ENCODE data around the gene CNGA1.
"Not testable (repeated sequence)": the region's sequence is repeated elsewhere in the genome, so short reads cannot be mapped to it uniquely, and the experiment has no call there.

- TF ChIP-seq POU6F1 (CRISPR knock-in tag; IDR thresholded peaks at IDR 0.05; ENCODE audit: borderline replicate concordance, low read depth); GLIS3 (CRISPR knock-in tag; IDR thresholded peaks at IDR 0.05); ZFP3 (CRISPR knock-in tag; IDR thresholded peaks at IDR 0.05); ZFP30 (CRISPR knock-in tag; IDR thresholded peaks at IDR 0.05); CREB5 (CRISPR knock-in tag; IDR thresholded peaks at IDR 0.05; ENCODE audit: low read depth); SNAI2 (CRISPR knock-in tag; IDR thresholded peaks at IDR 0.05); ZNF70 (CRISPR knock-in tag; IDR thresholded peaks at IDR 0.05): not testable (repeated sequence)
- TF ChIP-seq, protein P1, sequence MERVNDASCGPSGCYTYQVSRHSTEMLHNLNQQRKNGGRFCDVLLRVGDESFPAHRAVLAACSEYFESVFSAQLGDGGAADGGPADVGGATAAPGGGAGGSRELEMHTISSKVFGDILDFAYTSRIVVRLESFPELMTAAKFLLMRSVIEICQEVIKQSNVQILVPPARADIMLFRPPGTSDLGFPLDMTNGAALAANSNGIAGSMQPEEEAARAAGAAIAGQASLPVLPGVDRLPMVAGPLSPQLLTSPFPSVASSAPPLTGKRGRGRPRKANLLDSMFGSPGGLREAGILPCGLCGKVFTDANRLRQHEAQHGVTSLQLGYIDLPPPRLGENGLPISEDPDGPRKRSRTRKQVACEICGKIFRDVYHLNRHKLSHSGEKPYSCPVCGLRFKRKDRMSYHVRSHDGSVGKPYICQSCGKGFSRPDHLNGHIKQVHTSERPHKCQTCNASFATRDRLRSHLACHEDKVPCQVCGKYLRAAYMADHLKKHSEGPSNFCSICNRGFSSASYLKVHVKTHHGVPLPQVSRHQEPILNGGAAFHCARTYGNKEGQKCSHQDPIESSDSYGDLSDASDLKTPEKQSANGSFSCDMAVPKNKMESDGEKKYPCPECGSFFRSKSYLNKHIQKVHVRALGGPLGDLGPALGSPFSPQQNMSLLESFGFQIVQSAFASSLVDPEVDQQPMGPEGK (CRISPR knock-in tag; IDR thresholded peaks at IDR 0.05; ENCODE audit: borderline replicate concordance): not testable (repeated sequence)
Observed at GRCh38 chr4:48003568-48003967, 12.9 kb downstream of the CNGA1 start.
